GM21529 (cell line): ENCODE results near the gene PLEKHG4B.

ENCODE experiments used
- ATAC-seq: cut with Tn5 transposase; IDR thresholded peaks from one replicate; pipeline ENCODE4 v1.9.1; 2021; ENCODE audit not compliant: unreplicated experiment

Gene PLEKHG4B

DNA sequence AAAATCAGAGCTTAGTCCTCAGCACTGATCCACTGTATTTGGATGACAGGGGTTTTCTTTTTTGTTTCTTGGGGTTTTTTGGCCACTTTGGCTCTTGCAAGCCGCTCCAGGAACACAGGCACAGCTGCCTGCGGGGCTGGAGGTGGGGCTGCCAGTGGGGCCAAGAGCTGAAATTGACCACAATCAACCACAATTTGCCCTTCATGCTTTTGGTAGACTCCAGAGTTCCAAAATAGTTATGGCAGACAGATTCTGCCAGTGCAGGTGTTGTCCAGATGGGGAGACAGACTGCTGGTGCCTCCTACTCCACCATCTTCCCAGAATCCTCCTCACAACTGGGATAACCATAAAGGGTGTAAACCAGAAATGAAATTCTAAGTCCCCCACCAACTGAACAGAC is 36.5 kb downstream of the PLEKHG4B start:
- ATAC-seq, result no peak

DNA sequence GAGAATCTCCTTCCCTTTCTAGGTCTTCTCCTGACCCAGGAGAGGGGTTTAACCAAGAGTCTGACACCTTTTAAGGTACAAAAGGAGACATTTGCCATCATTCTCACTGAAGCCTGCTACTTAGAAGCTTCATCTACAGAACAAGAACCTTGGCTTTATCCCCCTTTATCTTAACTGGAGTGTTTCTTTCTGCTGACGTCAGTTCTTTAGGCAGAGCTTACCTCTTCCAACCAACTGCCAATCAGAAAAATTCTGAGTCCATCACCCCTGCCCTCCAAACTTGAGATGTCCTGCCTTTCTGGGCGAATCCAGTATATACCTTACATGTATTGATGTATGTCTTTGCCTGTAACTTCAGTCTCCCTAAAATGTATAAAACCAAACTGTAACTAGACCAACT is 37.2 kb downstream of the PLEKHG4B start:
- ATAC-seq, result no peak

- no peak for ATAC-seq
Measured at GRCh38 chr5:129820-130219, 37.9 kb downstream of the PLEKHG4B start.

DNA sequence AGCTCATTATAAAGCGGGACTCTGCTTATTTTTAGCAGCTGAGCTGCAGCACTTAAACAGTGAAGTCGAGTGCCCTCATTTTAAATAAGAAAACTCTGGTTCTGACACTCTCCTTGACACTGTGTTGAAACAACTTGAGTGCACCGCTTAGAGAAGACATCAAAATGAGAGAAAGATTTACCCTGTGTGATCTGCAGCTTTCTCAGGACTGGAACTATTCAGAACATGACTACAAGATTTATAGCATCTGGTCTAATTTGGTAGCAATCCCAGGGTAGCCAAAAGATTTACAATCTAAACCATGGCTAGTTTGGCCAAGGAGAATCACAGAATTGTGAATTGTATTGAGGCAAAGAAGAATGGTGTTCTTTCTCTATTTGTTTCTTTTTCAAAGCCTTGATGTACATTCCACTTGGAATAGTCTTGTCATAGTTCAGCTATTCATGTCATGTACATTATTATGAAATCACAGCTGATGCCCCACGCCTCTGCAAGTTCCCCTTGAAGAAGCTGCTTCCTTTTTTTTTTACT is 38.7 kb downstream of the PLEKHG4B start:
- ATAC-seq, result no peak

- ATAC-seq, result no peak
Measured at GRCh38 chr5:136901-137300, 44.9 kb downstream of the PLEKHG4B start.

GRCh38 chr5:137741-138140 is 45.8 kb downstream of the PLEKHG4B start:
- ATAC-seq, result no peak

DNA sequence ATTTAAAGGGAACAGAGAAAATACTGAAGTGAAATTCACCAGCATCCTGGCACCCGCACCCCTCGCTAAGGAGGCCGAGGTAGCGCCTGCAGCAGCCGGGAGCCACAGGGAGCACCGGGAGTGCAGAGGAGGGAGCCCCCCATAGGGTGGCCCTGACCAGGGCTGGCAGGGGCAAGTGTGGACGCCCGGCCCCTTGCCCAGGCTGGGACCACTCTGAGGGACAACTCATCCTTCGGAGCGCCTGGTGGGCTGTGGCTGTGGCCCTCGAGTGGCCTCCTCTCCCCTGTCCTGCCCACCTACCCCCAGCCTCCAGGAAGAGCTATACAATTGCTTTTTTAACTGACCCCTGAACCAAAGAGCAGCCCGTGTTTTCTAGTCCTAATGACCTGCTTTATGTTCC is 47.0 kb downstream of the PLEKHG4B start:
- no peak for ATAC-seq

GRCh38 chr5:139579-140442 is 47.8 kb downstream of the PLEKHG4B start:
- ATAC-seq, result no peak

DNA sequence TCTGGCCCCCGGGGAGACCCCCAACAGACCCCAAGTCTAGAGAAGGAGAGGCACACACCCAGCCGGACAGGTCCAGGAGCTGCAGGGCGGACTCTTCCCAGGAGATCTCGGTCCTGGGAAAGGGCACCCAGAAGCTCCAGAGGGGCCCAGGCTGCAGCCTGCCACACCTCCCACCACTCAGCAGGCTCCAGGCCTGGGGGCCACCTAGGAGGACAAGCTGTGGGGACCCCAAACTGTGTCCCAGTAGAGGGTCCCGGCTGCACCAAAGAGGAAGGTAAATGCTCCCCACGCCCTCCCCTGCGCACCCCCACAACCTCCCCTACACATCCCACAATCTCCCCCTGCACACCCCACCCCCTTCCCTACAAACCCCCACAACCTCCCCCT is 48.5 kb downstream of the PLEKHG4B start:
- no peak for ATAC-seq

GRCh38 chr5:141211-141610 is 49.2 kb downstream of the PLEKHG4B start:
- no peak for ATAC-seq

- ATAC-seq, result no peak
Measured at GRCh38 chr5:141761-142160, 49.8 kb downstream of the PLEKHG4B start.

DNA sequence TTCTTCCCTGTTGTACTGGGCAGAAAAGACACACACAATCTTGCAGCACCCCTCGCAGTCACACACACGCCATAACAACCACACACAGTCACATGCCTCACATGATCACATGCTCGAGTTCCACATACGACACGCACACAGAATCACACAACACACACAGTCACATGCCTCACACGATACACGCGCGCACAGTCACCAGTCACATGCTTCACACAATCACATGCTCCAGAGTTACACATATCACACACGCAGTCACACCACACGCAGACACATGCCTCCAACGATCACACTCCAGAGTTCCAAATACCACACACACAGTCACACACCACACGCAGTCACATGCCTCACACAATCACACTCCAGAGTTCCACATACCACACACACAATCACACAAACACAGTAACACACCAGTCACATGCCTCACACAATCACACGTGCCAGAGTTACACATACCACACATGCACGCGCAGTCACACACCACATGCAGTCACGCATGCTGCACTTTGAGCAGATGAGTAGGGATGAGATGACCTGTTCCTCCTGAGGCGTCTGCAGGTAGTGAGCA is 50.4 kb downstream of the PLEKHG4B start:
- ATAC-seq, result no peak

DNA sequence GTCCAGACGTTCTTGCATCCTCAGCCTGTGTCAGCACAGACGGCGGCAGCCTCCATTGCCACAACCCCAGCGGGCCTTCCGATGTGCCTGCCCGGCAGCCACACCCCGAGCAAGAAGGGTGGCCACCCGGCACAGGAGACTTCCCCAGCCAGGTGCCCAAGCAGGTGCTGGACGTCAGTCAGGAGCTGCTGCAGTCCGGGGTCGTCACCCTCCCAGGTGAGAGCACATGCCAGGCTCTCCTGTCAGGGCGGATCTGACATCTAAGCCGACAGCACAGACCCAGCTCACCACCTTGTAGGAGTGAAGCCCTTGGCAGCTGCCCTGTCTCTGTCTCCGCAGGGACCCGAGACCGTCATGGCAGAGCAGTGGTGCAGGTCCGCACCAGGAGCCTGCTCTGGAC is 51.1 kb downstream of the PLEKHG4B start:
- no peak for ATAC-seq

- ATAC-seq, result no peak
Measured at GRCh38 chr5:144941-145340, 53.0 kb downstream of the PLEKHG4B start.

DNA sequence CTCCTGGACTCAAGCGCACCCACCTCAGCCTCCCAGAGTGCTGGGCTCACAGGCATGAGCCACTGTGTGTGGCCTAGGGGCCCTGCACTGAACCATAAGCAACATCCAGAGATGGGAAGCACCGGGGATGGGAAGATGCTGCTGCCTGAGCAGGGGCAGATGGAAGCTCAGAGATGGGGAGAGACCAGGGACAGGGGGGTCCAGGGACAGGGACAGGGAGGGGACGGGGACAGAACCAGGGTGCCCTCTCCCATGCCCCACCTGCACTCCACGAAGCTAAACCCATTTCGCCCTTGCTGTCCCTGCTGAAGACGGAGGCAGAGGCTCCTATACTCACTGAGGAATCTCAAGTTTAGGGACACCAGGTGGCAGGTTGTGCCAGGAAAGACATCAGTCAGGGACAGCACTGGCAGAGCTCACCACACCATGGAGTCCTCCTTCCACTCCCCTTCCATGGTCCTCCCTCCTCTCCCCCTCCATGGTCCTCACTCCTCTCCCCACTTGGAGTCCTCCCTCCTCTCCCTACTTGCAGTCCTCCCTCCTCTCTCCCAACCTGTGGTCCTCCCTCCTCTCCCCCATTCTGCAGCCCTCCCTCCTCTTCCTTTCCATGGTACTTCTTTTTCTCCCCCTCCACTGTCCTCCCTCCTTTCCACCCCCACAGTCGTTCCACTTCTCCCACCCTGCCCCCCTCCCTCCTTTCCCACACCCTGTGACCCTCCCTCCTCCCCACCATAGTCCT is 53.8 kb downstream of the PLEKHG4B start:
- ATAC-seq, result no peak

GRCh38 chr5:147751-148150 is 55.8 kb downstream of the PLEKHG4B start:
- no peak for ATAC-seq

DNA sequence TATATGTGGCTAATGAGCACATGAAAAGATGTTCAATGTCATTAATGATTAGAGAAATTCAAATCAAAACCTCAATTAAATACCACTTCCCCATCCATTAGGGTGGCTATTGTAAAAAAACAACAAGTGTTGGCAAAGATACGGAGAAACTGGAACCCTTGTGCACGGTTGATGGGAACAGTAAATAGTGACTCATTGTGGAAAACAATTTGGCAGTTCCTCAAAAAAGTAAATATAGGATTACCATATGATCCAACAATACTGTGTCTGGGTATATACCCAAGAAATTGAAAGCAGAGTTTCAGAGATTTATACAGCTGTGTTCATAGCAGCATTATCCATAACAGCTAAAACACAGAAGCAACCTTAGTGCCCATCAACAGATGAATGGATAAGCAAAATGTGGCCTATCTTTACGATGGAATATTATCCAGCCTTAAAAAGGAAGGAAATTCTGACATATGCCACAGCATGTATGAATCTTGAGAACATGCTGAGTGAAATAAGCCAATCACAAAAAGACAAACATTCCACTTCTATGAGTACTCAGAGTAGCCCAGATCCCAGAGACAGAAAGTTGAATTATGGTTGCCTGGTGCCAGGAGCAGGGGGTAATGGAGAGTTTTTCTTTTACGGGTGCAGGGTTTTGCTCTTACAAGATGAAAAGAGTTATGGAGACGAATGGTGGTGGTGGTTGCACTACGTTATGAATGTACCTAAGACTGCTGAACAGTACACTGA is 57.9 kb downstream of the PLEKHG4B start:
- ATAC-seq, result no peak

GRCh38 chr5:150746-151145 is 58.8 kb downstream of the PLEKHG4B start:
- no peak for ATAC-seq

GRCh38 chr5:152077-152476 is 60.1 kb downstream of the PLEKHG4B start:
- ATAC-seq, result no peak

GRCh38 chr5:153256-153655 is 61.3 kb downstream of the PLEKHG4B start:
- ATAC-seq, result no peak

- ATAC-seq, result no peak
Measured at GRCh38 chr5:154236-154635, 62.3 kb downstream of the PLEKHG4B start.
